PC-9 (cell line): ENCODE data around the gene WDR18. TPM values are rescaled to one million over a fixed set of nuclear protein-coding genes. Genes with fewer than 3 reads are reported as not detected.

ENCODE experiments used
- BruUV-seq: library from RNA; stranded (reverse); fragments of 400-500 nt; replicated peaks from 2 replicates; lab custom pipeline; 2021; lab: Mats Ljungman, UMichigan
- CTCF ChIA-PET: fragments of 300-600 bp; sonication (Branson Sonifier 250); formaldehyde crosslinking; loops from one replicate; lab custom pipeline; 2022; ENCODE audit warnings: antibody characterized with exemption; lab: Charles Lee
- POLR2A ChIA-PET: fragments of 300-600 bp; sonication (Branson Sonifier 250); formaldehyde crosslinking; loops from one replicate; lab custom pipeline; 2022; ENCODE audit warnings: antibody characterized with exemption; ENCODE audit not compliant: unreplicated experiment; lab: Charles Lee
- DNase-seq, 2 experiments: peaks; one replicate each; pipeline versions ENCODE4 v3.0.0 to v3.0.0-alpha.2; 2015 to 2022; ENCODE audit warnings: mixed read lengths in 1 of 2
- H2AFZ ChIP-seq: fragments of 200-600 bp; sonication (generic); 2 replicates; pipeline ENCODE4 v1.8.1; 2017; ENCODE audit warnings: antibody characterized with exemption
- H3F3A ChIP-seq: fragments of 200-600 bp; sonication (generic); 2 replicates; pipeline ENCODE4 v1.8.1; 2017; ENCODE audit warnings: antibody characterized with exemption, mild to moderate bottlenecking, low read depth; ENCODE audit not compliant: insufficient read depth
- H3K27ac ChIP-seq: fragments of 200-600 bp; sonication (generic); 2 replicates; pipeline ENCODE4 v1.6.1; 2016; ENCODE audit warnings: mixed run types
- H3K27me3 ChIP-seq: fragments of 200-600 bp; sonication (generic); 2 replicates; pipeline ENCODE4 v1.6.1; 2016; ENCODE audit warnings: low read depth, mixed run types; ENCODE audit not compliant: insufficient read depth
- H3K36me3 ChIP-seq: fragments of 200-600 bp; sonication (generic); 2 replicates; pipeline ENCODE4 v1.6.1; 2016; ENCODE audit warnings: low read depth, mixed run types
- H3K4me1 ChIP-seq: fragments of 200-600 bp; sonication (generic); replicated peaks from 2 replicates; pipeline ENCODE4 v1.6.1; 2016; ENCODE audit warnings: mixed run types; ENCODE audit not compliant: insufficient read depth
- H3K4me2 ChIP-seq: fragments of 200-600 bp; sonication (generic); 2 replicates; pipeline ENCODE4 v1.6.1; 2017; ENCODE audit warnings: mixed run types
- H3K4me3 ChIP-seq: fragments of 200-600 bp; sonication (generic); 2 replicates; pipeline ENCODE4 v1.6.1; 2016; ENCODE audit warnings: mixed run types
- H3K79me2 ChIP-seq: fragments of 200-600 bp; sonication (generic); 2 replicates; pipeline ENCODE4 v1.6.1; 2017; ENCODE audit warnings: low read depth, mixed run types
- H3K9me2 ChIP-seq: fragments of 200-600 bp; sonication (generic); 2 replicates; pipeline ENCODE4 v1.8.1; 2017; ENCODE audit warnings: mild to moderate bottlenecking; ENCODE audit not compliant: insufficient read depth
- H3K9me3 ChIP-seq: fragments of 200-600 bp; sonication (generic); 2 replicates; pipeline ENCODE4 v1.8.1; 2016; ENCODE audit warnings: low read depth; ENCODE audit not compliant: insufficient read depth
- H4K20me1 ChIP-seq: fragments of 200-600 bp; sonication (generic); 2 replicates; pipeline ENCODE4 v1.8.1; 2017; ENCODE audit not compliant: insufficient read depth
- EZH2 ChIP-seq: fragments of 200-600 bp; sonication (generic); IDR thresholded peaks from 2 replicates; pipeline ENCODE4 v1.8.0; 2017; ENCODE audit warnings: antibody characterized with exemption, low read depth
- intact Hi-C: fragments of 100-400 bp; cut with micrococcal nuclease; formaldehyde crosslinking; loops from one replicate; pipeline ENCODE4 v1.10.0; 2022; ENCODE audit not compliant: unreplicated experiment
- total RNA-seq: library from RNA; stranded (reverse); gene quantifications from 2 replicates; pipeline ENCODE4 v1.2.3, GENCODE V29; 2021
- TF ChIP-seq, protein P1 (sequence below): fragments of 200-600 bp; sonication (generic); conservative IDR thresholded peaks from 2 replicates; pipeline ENCODE4 v1.6.1; 2017; ENCODE audit warnings: mixed run types, antibody characterized with exemption, mild to moderate bottlenecking, moderate library complexity

WDR18 gene
- total RNA-seq, 1 experiment from 2014 or later, result 61.5 TPM

DNA sequence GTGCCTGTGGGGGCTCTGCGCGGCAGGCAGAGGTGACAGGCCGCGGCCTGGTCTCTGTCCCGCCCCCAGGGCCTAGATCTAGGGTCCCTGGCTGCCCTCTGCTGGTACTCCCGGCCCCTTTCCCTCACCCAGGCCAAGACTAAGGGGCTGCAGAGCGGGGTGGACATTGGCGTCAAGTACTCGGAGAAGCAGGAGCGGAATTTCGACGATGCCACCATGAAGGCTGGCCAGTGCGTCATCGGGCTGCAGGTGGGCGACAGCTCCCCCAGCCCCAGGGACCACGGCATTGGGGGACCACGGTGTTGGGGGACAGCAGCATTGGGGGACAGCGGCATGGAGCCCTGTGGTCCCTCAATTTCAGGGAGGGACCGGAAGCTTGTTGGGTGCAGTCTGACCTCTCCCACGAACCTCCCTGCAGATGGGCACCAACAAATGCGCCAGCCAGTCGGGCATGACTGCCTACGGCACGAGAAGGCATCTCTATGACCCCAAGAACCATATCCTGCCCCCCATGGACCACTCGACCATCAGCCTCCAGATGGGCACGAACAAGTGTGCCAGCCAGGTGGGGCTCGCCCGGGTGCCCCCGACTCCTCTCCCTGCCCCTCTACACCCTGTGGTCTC is 52.0 kb downstream of the WDR18 start:
- CTCF ChIA-PET, result no interaction called here
- TF ChIP-seq, protein P1, sequence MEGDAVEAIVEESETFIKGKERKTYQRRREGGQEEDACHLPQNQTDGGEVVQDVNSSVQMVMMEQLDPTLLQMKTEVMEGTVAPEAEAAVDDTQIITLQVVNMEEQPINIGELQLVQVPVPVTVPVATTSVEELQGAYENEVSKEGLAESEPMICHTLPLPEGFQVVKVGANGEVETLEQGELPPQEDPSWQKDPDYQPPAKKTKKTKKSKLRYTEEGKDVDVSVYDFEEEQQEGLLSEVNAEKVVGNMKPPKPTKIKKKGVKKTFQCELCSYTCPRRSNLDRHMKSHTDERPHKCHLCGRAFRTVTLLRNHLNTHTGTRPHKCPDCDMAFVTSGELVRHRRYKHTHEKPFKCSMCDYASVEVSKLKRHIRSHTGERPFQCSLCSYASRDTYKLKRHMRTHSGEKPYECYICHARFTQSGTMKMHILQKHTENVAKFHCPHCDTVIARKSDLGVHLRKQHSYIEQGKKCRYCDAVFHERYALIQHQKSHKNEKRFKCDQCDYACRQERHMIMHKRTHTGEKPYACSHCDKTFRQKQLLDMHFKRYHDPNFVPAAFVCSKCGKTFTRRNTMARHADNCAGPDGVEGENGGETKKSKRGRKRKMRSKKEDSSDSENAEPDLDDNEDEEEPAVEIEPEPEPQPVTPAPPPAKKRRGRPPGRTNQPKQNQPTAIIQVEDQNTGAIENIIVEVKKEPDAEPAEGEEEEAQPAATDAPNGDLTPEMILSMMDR, result no peak
- POLR2A ChIA-PET, result interaction anchor here (0.5 kb wide), 1 partner anchor 89 kb away, joined by 11 read pairs; no protein-coding TSS in a partner anchor

GRCh38 chr19:1037621-1038064 is 53.5 kb downstream of the WDR18 start:
- intact Hi-C loops, result no loop called here
- H3K27me3 ChIP-seq, result no peaks in the 10 kb centered on the region
- no peaks in the 10 kb centered on the region for H4K20me1 ChIP-seq
- POLR2A ChIA-PET, result interaction anchor here (0.6 kb wide), 1 partner anchor 45 kb away, joined by 3 read pairs; no protein-coding TSS in a partner anchor
- no TSS peak for BruUV-seq
- peaks cover 37% of the 10 kb centered on the region; the same call in 1 of the 2 replicates for H3F3A ChIP-seq
- H3K4me2 ChIP-seq, result no peak overlapping the region
- no peak overlapping the region for H3K4me3 ChIP-seq
- H3K9me3 ChIP-seq, result no peaks in the 10 kb centered on the region
- no peak for DNase-seq
- CTCF ChIA-PET, result interaction anchor here (0.7 kb wide), 1 partner anchor 18 kb away, joined by 3 read pairs; no protein-coding TSS in a partner anchor
- H3K27ac ChIP-seq, result no peak overlapping the region
- peaks cover 10% of the 10 kb centered on the region; the same call in 1 of the 2 replicates for H3K4me1 ChIP-seq
- H2AFZ ChIP-seq, result no peak overlapping the region
- H3K9me2 ChIP-seq, result no peaks in the 10 kb centered on the region
- H3K36me3 ChIP-seq, result no peaks in the 10 kb centered on the region
- no peaks in the 10 kb centered on the region for H3K79me2 ChIP-seq
- TF ChIP-seq, protein P1, result no peak

More for the DNA sequence above, 52.0 kb downstream of the WDR18 start:
- BruUV-seq, result no TSS peak
- Histone ChIP-seq H3K9me3 (no peaks in the 10 kb centered on the region), H4K20me1 (no peaks in the 10 kb centered on the region), H3K9me2 (no peaks in the 10 kb centered on the region), H2AFZ (no peak overlapping the region), H3F3A (peaks cover 33% of the 10 kb centered on the region; the same call in 1 of the 2 replicates), H3K36me3 (no peaks in the 10 kb centered on the region), H3K4me3 (no peak overlapping the region), H3K79me2 (no peaks in the 10 kb centered on the region), H3K4me1 (peaks cover 6% of the 10 kb centered on the region; the same call in 1 of the 2 replicates), H3K4me2 (no peak overlapping the region), H3K27ac (no peak overlapping the region), H3K27me3 (no peaks in the 10 kb centered on the region)
- no peak for DNase-seq
- intact Hi-C loops, result no loop called here

DNA sequence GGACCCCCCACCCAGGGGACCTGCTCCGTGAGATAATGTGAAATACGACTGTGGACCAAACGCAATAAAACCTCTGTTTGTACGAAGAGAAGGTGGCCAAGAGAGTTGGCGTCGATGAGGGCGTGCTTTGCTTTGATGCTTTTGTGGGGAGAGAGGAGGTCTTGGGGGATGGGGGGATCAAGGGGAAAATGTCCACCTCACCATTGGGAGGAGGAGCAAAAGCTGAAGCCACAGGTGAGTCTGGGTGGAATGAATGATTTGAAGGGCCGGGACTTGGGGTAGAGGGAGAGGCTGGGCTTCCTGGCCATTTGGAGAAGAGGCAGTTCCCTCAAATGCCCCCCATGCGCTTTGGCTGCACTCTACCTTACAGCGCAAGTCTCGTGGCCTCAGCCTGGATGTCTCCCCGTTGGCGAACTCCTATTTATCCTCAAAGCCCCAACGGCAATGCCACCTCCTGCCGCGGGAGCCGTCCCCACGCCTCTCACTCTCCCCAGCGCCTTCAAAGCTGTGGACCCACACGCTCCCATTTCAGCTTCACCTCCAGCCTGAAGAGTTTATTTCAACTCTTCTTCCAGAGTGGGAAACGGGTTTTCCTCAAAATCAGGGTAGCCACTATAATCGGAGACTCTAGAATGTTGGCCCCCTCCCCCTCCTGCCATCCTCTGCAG is 55.0 kb downstream of the WDR18 start:
- Histone ChIP-seq H3K9me3 (no peaks in the 10 kb centered on the region), H3K27me3 (no peaks in the 10 kb centered on the region), H3K27ac (no peak overlapping the region), H3K9me2 (no peaks in the 10 kb centered on the region), H3K4me1 (peaks cover 10% of the 10 kb centered on the region; the same call in 1 of the 2 replicates), H4K20me1 (no peaks in the 10 kb centered on the region), H3K4me2 (peak overlapping the region; percentile 95), H3K79me2 (no peaks in the 10 kb centered on the region), H2AFZ (no peak overlapping the region), H3K36me3 (no peaks in the 10 kb centered on the region), H3K4me3 (peak overlapping the region; percentile 72; the same call in 1 of the 2 replicates), H3F3A (peaks cover 37% of the 10 kb centered on the region; the same call in 1 of the 2 replicates)
- ChIA-PET CTCF (no interaction called here), POLR2A (interaction anchor here (0.5 to 0.6 kb wide), 2 partner anchors 12 to 720 kb away, joined by 5 to 6 read pairs; no protein-coding TSS in a partner anchor)
- BruUV-seq, result no TSS peak
- no peak for DNase-seq
- intact Hi-C loops, result no loop called here
- TF ChIP-seq, protein P1, result no peak
- no peak for TF ChIP-seq EZH2
